ENCODE measurements around the gene ZBTB7C. TPM values are rescaled to one million over a fixed set of nuclear protein-coding genes. Genes with fewer than 3 reads are reported as not detected.

Gene ZBTB7C
- total RNA-seq, 1 donor from 2014 or later, result 1.1 TPM

DNA sequence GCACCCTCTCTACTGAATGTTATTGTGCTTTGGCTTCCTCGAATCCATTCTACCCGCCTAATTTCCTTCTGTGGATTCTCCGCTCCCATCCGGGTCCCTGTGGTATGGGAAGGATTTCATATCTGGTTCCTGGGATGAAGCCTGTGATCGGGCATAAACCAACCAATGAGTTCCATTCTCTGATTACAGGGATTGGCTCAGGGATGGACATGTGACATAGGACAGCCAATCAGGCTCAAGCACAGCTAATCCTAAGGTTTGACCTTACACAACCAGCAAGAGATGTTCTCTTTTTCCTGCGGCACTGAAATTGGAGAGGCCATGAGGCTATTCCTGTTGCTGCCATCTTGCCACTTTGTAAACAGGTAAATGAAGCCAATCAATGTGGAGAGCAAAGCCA lies 310.6 kb downstream of the ZBTB7C start:
- Histone ChIP-seq H3K4me3 (ENCODE audit: low read depth, low read length) (no peak overlapping the region), H3K27me3 (ENCODE audit: control insufficient read depth, insufficient read depth, low read length) (peaks cover 19% of the 10 kb centered on the region), H3K36me3 (ENCODE audit: control insufficient read depth, insufficient read depth, low read length) (no peaks in the 10 kb centered on the region)
- no peak for DNase-seq (ENCODE audit: low read depth)
- TF ChIP-seq, protein P1, sequence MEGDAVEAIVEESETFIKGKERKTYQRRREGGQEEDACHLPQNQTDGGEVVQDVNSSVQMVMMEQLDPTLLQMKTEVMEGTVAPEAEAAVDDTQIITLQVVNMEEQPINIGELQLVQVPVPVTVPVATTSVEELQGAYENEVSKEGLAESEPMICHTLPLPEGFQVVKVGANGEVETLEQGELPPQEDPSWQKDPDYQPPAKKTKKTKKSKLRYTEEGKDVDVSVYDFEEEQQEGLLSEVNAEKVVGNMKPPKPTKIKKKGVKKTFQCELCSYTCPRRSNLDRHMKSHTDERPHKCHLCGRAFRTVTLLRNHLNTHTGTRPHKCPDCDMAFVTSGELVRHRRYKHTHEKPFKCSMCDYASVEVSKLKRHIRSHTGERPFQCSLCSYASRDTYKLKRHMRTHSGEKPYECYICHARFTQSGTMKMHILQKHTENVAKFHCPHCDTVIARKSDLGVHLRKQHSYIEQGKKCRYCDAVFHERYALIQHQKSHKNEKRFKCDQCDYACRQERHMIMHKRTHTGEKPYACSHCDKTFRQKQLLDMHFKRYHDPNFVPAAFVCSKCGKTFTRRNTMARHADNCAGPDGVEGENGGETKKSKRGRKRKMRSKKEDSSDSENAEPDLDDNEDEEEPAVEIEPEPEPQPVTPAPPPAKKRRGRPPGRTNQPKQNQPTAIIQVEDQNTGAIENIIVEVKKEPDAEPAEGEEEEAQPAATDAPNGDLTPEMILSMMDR (IDR thresholded peaks at IDR 0.05; ENCODE audit: insufficient read depth, low read length, poor library complexity, severe bottlenecking), result no peak

DNA sequence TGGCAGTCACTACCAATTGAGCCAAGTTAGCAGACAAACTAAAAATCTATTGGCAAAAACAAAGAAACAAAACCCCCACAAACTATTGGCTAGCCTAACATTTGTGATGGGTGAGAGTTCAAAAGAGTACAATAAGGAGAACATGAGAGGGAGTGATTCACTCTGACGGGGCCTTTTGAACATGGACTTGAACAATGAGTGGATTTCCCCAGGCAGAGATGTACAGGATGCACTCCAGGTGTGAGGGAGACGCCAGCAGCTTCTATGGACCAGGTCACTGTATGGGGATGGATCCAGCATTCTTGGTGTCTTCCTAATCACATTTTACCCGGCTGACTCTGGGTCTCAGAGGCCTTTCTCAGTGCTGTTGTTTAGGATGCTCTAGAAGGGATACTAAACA lies 311.2 kb downstream of the ZBTB7C start:
- TF ChIP-seq, protein P1 (IDR thresholded peaks at IDR 0.05; ENCODE audit: insufficient read depth, low read length, poor library complexity, severe bottlenecking), result no peak
- no peak for DNase-seq (ENCODE audit: low read depth)

DNA sequence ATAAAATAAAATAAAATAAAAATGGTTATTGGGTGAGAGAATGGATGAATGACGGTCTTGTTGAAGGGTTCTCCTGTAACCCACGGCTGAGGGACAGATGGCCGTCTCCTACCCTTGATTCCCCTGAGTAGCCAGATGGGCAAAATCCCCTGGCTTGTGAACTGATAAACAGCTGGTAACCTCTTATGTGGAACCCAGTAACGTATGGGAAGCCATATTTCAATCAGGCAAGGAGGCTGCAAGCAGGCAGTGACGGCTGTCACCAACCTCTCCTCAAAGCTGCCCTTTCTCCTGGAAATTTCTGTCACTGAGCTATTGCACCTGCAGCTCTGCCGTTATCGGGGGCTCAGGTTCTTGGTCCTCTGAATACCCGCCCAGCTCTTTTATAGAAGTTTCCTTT lies 313.5 kb downstream of the ZBTB7C start:
- TF ChIP-seq, protein P1 (IDR thresholded peaks at IDR 0.05; ENCODE audit: insufficient read depth, low read length, poor library complexity, severe bottlenecking), result no peak
- Histone ChIP-seq H3K27me3 (ENCODE audit: control insufficient read depth, insufficient read depth, low read length) (peaks cover 11% of the 10 kb centered on the region), H3K36me3 (ENCODE audit: control insufficient read depth, insufficient read depth, low read length) (no peaks in the 10 kb centered on the region), H3K4me3 (ENCODE audit: low read depth, low read length) (no peak overlapping the region)
- no peak for DNase-seq (ENCODE audit: low read depth)

More for the DNA sequence above, 311.2 kb downstream of the ZBTB7C start:
- H3K36me3 ChIP-seq (ENCODE audit: control insufficient read depth, insufficient read depth, low read length), result no peaks in the 10 kb centered on the region
- H3K27me3 ChIP-seq (ENCODE audit: control insufficient read depth, insufficient read depth, low read length), result peaks cover 19% of the 10 kb centered on the region
- no peak overlapping the region for H3K4me3 ChIP-seq (ENCODE audit: low read depth, low read length)

DNA sequence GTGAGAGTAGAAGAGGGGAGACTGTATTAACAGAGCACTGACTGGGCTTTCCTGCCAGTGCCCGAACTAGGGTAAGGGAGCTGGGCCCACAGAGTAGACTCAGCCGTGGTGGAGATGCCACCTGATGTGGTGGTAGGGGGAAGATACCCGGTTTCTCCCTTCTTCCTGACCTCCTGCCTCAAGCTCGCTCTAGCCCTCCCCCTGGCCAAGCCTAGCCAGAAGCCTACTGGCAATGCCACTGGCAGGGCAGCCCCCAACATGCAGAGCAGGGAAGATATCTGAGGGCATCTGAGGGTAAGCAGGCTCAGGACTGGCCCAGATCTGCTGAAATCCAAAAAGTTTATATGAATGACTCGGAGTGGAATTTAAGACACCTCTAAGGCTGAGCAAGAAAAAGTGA lies 316.1 kb downstream of the ZBTB7C start:
- TF ChIP-seq, protein P1 (IDR thresholded peaks at IDR 0.05; ENCODE audit: insufficient read depth, low read length, poor library complexity, severe bottlenecking), result no peak
- DNase-seq (ENCODE audit: low read depth), result no peak
- H3K36me3 ChIP-seq (ENCODE audit: control insufficient read depth, insufficient read depth, low read length), result no peaks in the 10 kb centered on the region

DNA sequence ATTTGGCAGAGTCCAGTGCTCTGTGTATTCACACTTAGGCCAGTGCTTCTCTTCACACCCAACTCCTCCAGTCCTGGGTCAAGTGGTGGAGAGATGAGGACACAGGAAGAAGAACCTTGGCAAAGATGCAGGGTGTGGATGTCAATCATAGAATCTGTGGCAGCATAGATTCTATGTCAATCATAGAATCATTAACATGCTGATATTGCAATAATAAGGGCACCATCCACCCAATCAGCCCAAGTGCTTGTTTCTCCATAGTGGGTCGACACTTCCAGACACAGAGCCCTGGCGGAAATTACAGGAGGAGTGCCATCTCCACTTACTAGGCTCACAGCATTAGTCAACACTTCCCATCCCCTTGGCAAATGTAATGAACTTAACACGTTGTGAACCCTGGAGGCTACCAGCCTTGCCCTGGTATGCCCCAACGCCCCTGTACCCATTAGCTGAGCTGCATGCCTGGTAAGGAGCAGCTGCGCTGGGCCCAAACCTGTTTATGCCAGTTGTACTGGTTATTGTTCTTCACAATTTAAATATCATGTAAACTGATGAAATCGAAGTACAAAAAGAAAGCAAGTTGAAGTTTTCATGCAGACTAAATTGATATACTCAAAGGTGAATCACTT lies 317.2 kb downstream of the ZBTB7C start:
- DNase-seq (ENCODE audit: low read depth), result no peak
- Histone ChIP-seq H3K4me3 (ENCODE audit: low read depth, low read length) (no peak overlapping the region), H3K36me3 (ENCODE audit: control insufficient read depth, insufficient read depth, low read length) (no peaks in the 10 kb centered on the region), H3K27me3 (ENCODE audit: control insufficient read depth, insufficient read depth, low read length) (no peaks in the 10 kb centered on the region)
- TF ChIP-seq, protein P1 (IDR thresholded peaks at IDR 0.05; ENCODE audit: insufficient read depth, low read length, poor library complexity, severe bottlenecking), result no peak

More for the DNA sequence above, 316.1 kb downstream of the ZBTB7C start:
- no peak overlapping the region for H3K4me3 ChIP-seq (ENCODE audit: low read depth, low read length)
- H3K27me3 ChIP-seq (ENCODE audit: control insufficient read depth, insufficient read depth, low read length), result no peaks in the 10 kb centered on the region

DNA sequence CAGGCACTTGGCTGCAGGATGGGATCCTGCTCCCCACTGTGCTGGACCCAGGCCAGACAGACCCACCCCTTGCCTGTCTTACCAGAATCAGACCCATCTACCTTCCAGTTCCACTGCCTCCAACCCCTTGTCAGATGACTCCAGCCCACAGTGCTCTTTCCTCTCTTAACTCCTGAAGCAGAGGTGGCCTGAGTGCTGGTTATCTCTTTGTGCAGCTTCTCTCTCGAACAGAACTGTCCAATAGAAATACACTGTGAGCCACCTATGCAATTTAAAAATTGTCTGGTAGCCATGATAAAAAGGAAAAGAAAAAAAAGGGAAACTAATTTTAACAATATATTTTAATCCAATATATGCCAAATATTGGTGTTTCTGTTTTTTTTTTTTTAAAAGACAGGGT lies 318.5 kb downstream of the ZBTB7C start:
- Histone ChIP-seq H3K4me3 (ENCODE audit: low read depth, low read length) (no peak overlapping the region), H3K27me3 (ENCODE audit: control insufficient read depth, insufficient read depth, low read length) (no peaks in the 10 kb centered on the region), H3K36me3 (ENCODE audit: control insufficient read depth, insufficient read depth, low read length) (no peaks in the 10 kb centered on the region)
- DNase-seq (ENCODE audit: low read depth), result no peak
- TF ChIP-seq, protein P1 (IDR thresholded peaks at IDR 0.05; ENCODE audit: insufficient read depth, low read length, poor library complexity, severe bottlenecking), result no peak

All from kidney epithelial cell (primary cell).